Nucleus accumbens (tissue), 56 donors: Measurements from ENCODE around the gene P2RY14.
A peak's percentile ranks its signal among the peaks of the same experiment; 100 is the strongest.
"Not testable (repeated sequence)": the region's sequence is repeated elsewhere in the genome, so short reads cannot be mapped to it uniquely, and the experiment has no call there.

Source experiments
- DNase-seq, 56 donors: peaks; one replicate each; lab custom pipeline; 2025; lab: John Stamatoyannopoulos, UW

Gene P2RY14

GRCh38 chr3:151265166-151265565, 13.2 kb downstream of the P2RY14 start:
- no peak for DNase-seq

- no peak for DNase-seq
Measured at GRCh38 chr3:151264605-151265004, 13.7 kb downstream of the P2RY14 start.

GRCh38 chr3:151262871-151263525, 15.3 kb downstream of the P2RY14 start:
- no peak for DNase-seq

GRCh38 chr3:151259664-151260063, 18.7 kb downstream of the P2RY14 start:
- DNase-seq: no peak

GRCh38 chr3:151256749-151257148, 21.6 kb downstream of the P2RY14 start:
- no peak for DNase-seq

- no peak for DNase-seq
Measured at GRCh38 chr3:151248772-151249337, 29.5 kb downstream of the P2RY14 start.

- DNase-seq: not testable (repeated sequence)
Measured at GRCh38 chr3:151242006-151242405, 36.3 kb downstream of the P2RY14 start.

GRCh38 chr3:151236736-151237135, 41.6 kb downstream of the P2RY14 start:
- DNase-seq: no peak

- DNase-seq: no peak
Measured at GRCh38 chr3:151236316-151236715, 42.0 kb downstream of the P2RY14 start.

- no peak for DNase-seq
Measured at GRCh38 chr3:151234825-151235224, 43.5 kb downstream of the P2RY14 start.

GRCh38 chr3:151232991-151233390, 45.4 kb downstream of the P2RY14 start:
- no peak for DNase-seq

GRCh38 chr3:151232403-151232802, 45.9 kb downstream of the P2RY14 start:
- DNase-seq: not testable (repeated sequence)

- DNase-seq: no peak
Measured at GRCh38 chr3:151230646-151231045, 47.7 kb downstream of the P2RY14 start.

- no peak for DNase-seq
Measured at GRCh38 chr3:151228666-151229040, 49.7 kb downstream of the P2RY14 start.

GRCh38 chr3:151227807-151228665, 50.3 kb downstream of the P2RY14 start:
- DNase-seq: peak in 50 of 56 donors; percentile 1 to 84 (median 47)

- peak in 1 of 56 donors; percentile 25 for DNase-seq
Measured at GRCh38 chr3:151227266-151227806, 51.0 kb downstream of the P2RY14 start.

- DNase-seq: no peak
Measured at GRCh38 chr3:151226825-151227224, 51.5 kb downstream of the P2RY14 start.

- no peak for DNase-seq
Measured at GRCh38 chr3:151226088-151226563, 52.2 kb downstream of the P2RY14 start.

- no peak for DNase-seq
Measured at GRCh38 chr3:151225040-151225975, 53.0 kb downstream of the P2RY14 start.

GRCh38 chr3:151224268-151224866, 54.0 kb downstream of the P2RY14 start:
- DNase-seq: no peak
